ENCODE measurements around the gene OR52D1. TPM values are rescaled to one million over a fixed set of nuclear protein-coding genes. Genes with fewer than 3 reads are reported as not detected.

OR52D1 gene
- total and polyA plus RNA-seq, 7 experiments from 2014 or later = not detected

GRCh38 chr11:5499671-5500070 lies 11.2 kb downstream of the OR52D1 start:
- Mint-ChIP-seq H3K27me3 (peaks cover 0 to 12% (median 8%) of the 10 kb centered on the region in 5 donors), H3K36me3 (no peaks in the 10 kb centered on the region), H3K27ac (no peak overlapping the region), H3K4me1 (no peaks in the 10 kb centered on the region), H3K4me3 (no peak overlapping the region), H3K9me3 (peaks cover 0 to 3% (median 0%) of the 10 kb centered on the region in 11 donors)
- DNase-seq = no peak
- Histone ChIP-seq H3K9me3 (ENCODE audit: control insufficient read depth in 2 of 3, low read length in 3 of 3) (no peaks in the 10 kb centered on the region), H3K36me3 (ENCODE audit: control insufficient read depth in 2 of 3, insufficient read depth in 3 of 3, low read length in 3 of 3) (no peaks in the 10 kb centered on the region), H3K4me1 (ENCODE audit: control insufficient read depth in 2 of 2, insufficient read depth in 2 of 2, low read length in 2 of 2) (no peaks in the 10 kb centered on the region), H3K27me3 (ENCODE audit: control insufficient read depth in 2 of 2, insufficient read depth in 2 of 2, low read length in 2 of 2) (no peaks in the 10 kb centered on the region), H3K27ac (ENCODE audit: low read depth, low read length) (no peak overlapping the region), H3K4me3 (ENCODE audit: low read length) (no peak overlapping the region)
- ATAC-seq = no peak
- intact Hi-C loops (cut with micrococcal nuclease) = no loop called here
- ChIA-PET POLR2A (no interaction called here), CTCF (no interaction called here)

GRCh38 chr11:5500393-5500801 lies 11.9 kb downstream of the OR52D1 start:
- Histone ChIP-seq H3K36me3 (ENCODE audit: control insufficient read depth in 2 of 3, insufficient read depth in 3 of 3, low read length in 3 of 3) (no peaks in the 10 kb centered on the region), H3K27ac (ENCODE audit: low read depth, low read length) (no peak overlapping the region), H3K4me3 (ENCODE audit: low read length) (no peak overlapping the region), H3K27me3 (ENCODE audit: control insufficient read depth in 2 of 2, insufficient read depth in 2 of 2, low read length in 2 of 2) (no peaks in the 10 kb centered on the region), H3K9me3 (ENCODE audit: control insufficient read depth in 2 of 3, low read length in 3 of 3) (no peaks in the 10 kb centered on the region), H3K4me1 (ENCODE audit: control insufficient read depth in 2 of 2, insufficient read depth in 2 of 2, low read length in 2 of 2) (no peaks in the 10 kb centered on the region)
- CTCF ChIA-PET = no interaction called here
- DNase-seq (no peak), ATAC-seq (no peak)
- Mint-ChIP-seq H3K27me3 (peaks cover 0 to 13% (median 8%) of the 10 kb centered on the region in 5 donors), H3K36me3 (no peaks in the 10 kb centered on the region), H3K4me3 (no peak overlapping the region), H3K9me3 (peaks cover 0 to 3% (median 0%) of the 10 kb centered on the region in 11 donors), H3K27ac (no peak overlapping the region), H3K4me1 (no peaks in the 10 kb centered on the region)
- intact Hi-C loops (cut with micrococcal nuclease) = no loop called here
- POLR2A ChIA-PET = no interaction called here

- ChIA-PET CTCF (no interaction called here), POLR2A (no interaction called here)
Measured at GRCh38 chr11:5504403-5504921, 16.0 kb downstream of the OR52D1 start.

GRCh38 chr11:5505363-5506048 lies 17.0 kb downstream of the OR52D1 start:
- H3K4me3 Mint-ChIP-seq = no peak overlapping the region
- DNase-seq (no peak), ATAC-seq (no peak)
- Histone ChIP-seq H3K9me3 (ENCODE audit: control insufficient read depth in 2 of 3, low read length in 3 of 3) (no peaks in the 10 kb centered on the region), H3K36me3 (ENCODE audit: control insufficient read depth in 2 of 3, insufficient read depth in 3 of 3, low read length in 3 of 3) (no peaks in the 10 kb centered on the region), H3K4me3 (ENCODE audit: low read length) (no peak overlapping the region), H3K4me1 (ENCODE audit: control insufficient read depth in 2 of 2, insufficient read depth in 2 of 2, low read length in 2 of 2) (no peaks in the 10 kb centered on the region), H3K27ac (ENCODE audit: low read depth, low read length) (no peak overlapping the region), H3K27me3 (ENCODE audit: control insufficient read depth in 2 of 2, insufficient read depth in 2 of 2, low read length in 2 of 2) (no peaks in the 10 kb centered on the region)
- no peaks in the 10 kb centered on the region for H3K4me1 Mint-ChIP-seq
- no peaks in the 10 kb centered on the region for H3K36me3 Mint-ChIP-seq
- peaks cover 3 to 21% (median 12%) of the 10 kb centered on the region in 5 donors for H3K27me3 Mint-ChIP-seq
- POLR2A ChIA-PET = no interaction called here
- CTCF ChIA-PET = no interaction called here
- H3K9me3 Mint-ChIP-seq = no peaks in the 10 kb centered on the region
- intact Hi-C loops (cut with micrococcal nuclease) = no loop called here
- H3K27ac Mint-ChIP-seq = no peak overlapping the region

More at GRCh38 chr11:5504403-5504921, 16.0 kb downstream of the OR52D1 start:
- Mint-ChIP-seq H3K36me3 (no peaks in the 10 kb centered on the region), H3K4me1 (no peaks in the 10 kb centered on the region), H3K9me3 (peaks cover 0 to 2% (median 0%) of the 10 kb centered on the region in 11 donors), H3K4me3 (no peak overlapping the region), H3K27ac (no peak overlapping the region), H3K27me3 (peaks cover 2 to 21% (median 12%) of the 10 kb centered on the region in 5 donors)
- intact Hi-C loops (cut with micrococcal nuclease) = no loop called here
- no peaks in the 10 kb centered on the region for H3K27me3 ChIP-seq (ENCODE audit: control insufficient read depth in 2 of 2, insufficient read depth in 2 of 2, low read length in 2 of 2)
- no peaks in the 10 kb centered on the region for H3K9me3 ChIP-seq (ENCODE audit: control insufficient read depth in 2 of 3, low read length in 3 of 3)
- ATAC-seq (no peak), DNase-seq (no peak)
- no peak overlapping the region for H3K4me3 ChIP-seq (ENCODE audit: low read length)
- H3K4me1 ChIP-seq (ENCODE audit: control insufficient read depth in 2 of 2, insufficient read depth in 2 of 2, low read length in 2 of 2) = no peaks in the 10 kb centered on the region
- H3K36me3 ChIP-seq (ENCODE audit: control insufficient read depth in 2 of 3, insufficient read depth in 3 of 3, low read length in 3 of 3) = no peaks in the 10 kb centered on the region
- H3K27ac ChIP-seq (ENCODE audit: low read depth, low read length) = no peak overlapping the region

- peaks cover 5 to 18% (median 11%) of the 10 kb centered on the region in 5 donors for H3K27me3 Mint-ChIP-seq
- no peaks in the 10 kb centered on the region for H3K27me3 ChIP-seq (ENCODE audit: control insufficient read depth in 2 of 2, insufficient read depth in 2 of 2, low read length in 2 of 2)
- no peak for DNase-seq
- no peaks in the 10 kb centered on the region for H3K36me3 Mint-ChIP-seq
- H3K27ac Mint-ChIP-seq = no peak overlapping the region
- H3K27ac ChIP-seq (ENCODE audit: low read depth, low read length) = no peak overlapping the region
- intact Hi-C loops (cut with micrococcal nuclease) = no loop called here
- no peaks in the 10 kb centered on the region for H3K4me1 Mint-ChIP-seq
- CTCF ChIA-PET = no interaction called here
- no peaks in the 10 kb centered on the region for H3K36me3 ChIP-seq (ENCODE audit: control insufficient read depth in 2 of 3, insufficient read depth in 3 of 3, low read length in 3 of 3)
- no peaks in the 10 kb centered on the region for H3K9me3 Mint-ChIP-seq
- H3K4me3 ChIP-seq (ENCODE audit: low read length) = no peak overlapping the region
- no peaks in the 10 kb centered on the region for H3K4me1 ChIP-seq (ENCODE audit: control insufficient read depth in 2 of 2, insufficient read depth in 2 of 2, low read length in 2 of 2)
- no peaks in the 10 kb centered on the region for H3K9me3 ChIP-seq (ENCODE audit: control insufficient read depth in 2 of 3, low read length in 3 of 3)
- POLR2A ChIA-PET = no interaction called here
- H3K4me3 Mint-ChIP-seq = no peak overlapping the region
- no peak for ATAC-seq
Measured at GRCh38 chr11:5507177-5507932, 18.9 kb downstream of the OR52D1 start.

- H3K4me3 Mint-ChIP-seq = no peak overlapping the region
- no peaks in the 10 kb centered on the region for H3K9me3 ChIP-seq (ENCODE audit: control insufficient read depth in 2 of 3, low read length in 3 of 3)
- no peak overlapping the region for H3K27ac ChIP-seq (ENCODE audit: low read depth, low read length)
- H3K4me3 ChIP-seq (ENCODE audit: low read length) = no peak overlapping the region
- H3K4me1 ChIP-seq (ENCODE audit: control insufficient read depth in 2 of 2, insufficient read depth in 2 of 2, low read length in 2 of 2) = no peaks in the 10 kb centered on the region
- no peak overlapping the region for H3K27ac Mint-ChIP-seq
- no peaks in the 10 kb centered on the region for H3K27me3 ChIP-seq (ENCODE audit: control insufficient read depth in 2 of 2, insufficient read depth in 2 of 2, low read length in 2 of 2)
- no peaks in the 10 kb centered on the region for H3K36me3 ChIP-seq (ENCODE audit: control insufficient read depth in 2 of 3, insufficient read depth in 3 of 3, low read length in 3 of 3)
- H3K4me1 Mint-ChIP-seq = no peaks in the 10 kb centered on the region
- ATAC-seq = no peak
- intact Hi-C loops (cut with micrococcal nuclease) = no loop called here
- ChIA-PET POLR2A (no interaction called here), CTCF (no interaction called here)
- peaks cover 2 to 15% (median 12%) of the 10 kb centered on the region in 5 donors for H3K27me3 Mint-ChIP-seq
- no peak for DNase-seq
- no peaks in the 10 kb centered on the region for H3K9me3 Mint-ChIP-seq
- no peaks in the 10 kb centered on the region for H3K36me3 Mint-ChIP-seq
Measured at GRCh38 chr11:5507933-5508305, 19.4 kb downstream of the OR52D1 start.

- Histone ChIP-seq H3K36me3 (ENCODE audit: control insufficient read depth in 2 of 3, insufficient read depth in 3 of 3, low read length in 3 of 3) (no peaks in the 10 kb centered on the region), H3K27ac (ENCODE audit: low read depth, low read length) (no peak overlapping the region), H3K4me3 (ENCODE audit: low read length) (no peak overlapping the region), H3K4me1 (ENCODE audit: control insufficient read depth in 2 of 2, insufficient read depth in 2 of 2, low read length in 2 of 2) (no peaks in the 10 kb centered on the region), H3K9me3 (ENCODE audit: control insufficient read depth in 2 of 3, low read length in 3 of 3) (no peaks in the 10 kb centered on the region), H3K27me3 (ENCODE audit: control insufficient read depth in 2 of 2, insufficient read depth in 2 of 2, low read length in 2 of 2) (no peaks in the 10 kb centered on the region)
- DNase-seq (no peak), ATAC-seq (no peak)
- Mint-ChIP-seq H3K9me3 (no peaks in the 10 kb centered on the region), H3K27ac (no peak overlapping the region), H3K4me3 (no peak overlapping the region), H3K36me3 (no peaks in the 10 kb centered on the region), H3K4me1 (no peaks in the 10 kb centered on the region), H3K27me3 (peaks cover 2 to 16% (median 12%) of the 10 kb centered on the region in 5 donors)
- intact Hi-C loops (cut with micrococcal nuclease) = no loop called here
- ChIA-PET POLR2A (no interaction called here), CTCF (no interaction called here)
Measured at GRCh38 chr11:5508605-5509004, 20.1 kb downstream of the OR52D1 start.
